ENCODE results near the gene MCM5.

DNA sequence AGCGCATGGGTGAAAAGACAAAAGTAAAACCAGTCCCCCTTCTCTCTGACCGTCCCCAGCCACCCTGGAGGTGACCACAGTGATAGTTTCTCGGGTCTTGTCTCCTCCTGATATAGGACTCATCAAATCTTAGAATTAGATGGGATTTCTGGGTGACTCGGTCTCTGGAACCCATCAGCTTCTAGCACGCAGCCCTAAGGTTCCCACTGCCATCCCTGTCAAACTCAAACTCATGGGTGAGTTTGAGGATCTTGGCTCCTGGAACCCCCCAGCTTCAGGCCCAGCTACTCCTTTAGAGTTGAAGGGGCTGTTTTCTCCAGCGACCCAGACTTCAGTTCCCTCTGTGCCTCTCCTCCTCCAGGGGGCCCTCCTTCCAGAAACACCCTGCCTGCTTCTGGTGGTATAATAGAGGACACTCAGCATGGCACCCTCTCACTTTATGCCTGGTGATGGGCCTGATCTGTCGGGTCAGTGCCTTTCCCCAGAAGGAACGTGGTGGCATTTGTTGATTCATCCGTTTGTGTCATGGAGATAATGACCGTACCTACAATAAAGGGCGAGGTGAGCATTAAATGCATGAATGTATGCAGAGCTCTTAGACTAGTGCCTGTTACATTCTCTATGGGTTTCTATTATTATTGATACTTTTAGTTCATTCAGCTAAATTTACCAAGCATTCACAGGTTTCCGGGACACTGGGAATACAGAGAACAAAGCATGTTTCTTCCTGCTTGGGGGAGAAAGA lies 31.7 kb downstream of the MCM5 start:
- TF ChIP-seq GATA2 (IDR thresholded peaks at IDR 0.05; ENCODE audit: low read depth, low read length), result no peak
- TF ChIP-seq GATA3 (IDR thresholded peaks at IDR 0.05; ENCODE audit: low read depth, low read length), result no peak

All from SH-SY5Y (cell line).